Right lobe of liver (tissue), 6 donors: ENCODE results near the gene SWAP70. TPM values are rescaled to one million over a fixed set of nuclear protein-coding genes. Genes with fewer than 3 reads are reported as not detected.
A peak's percentile ranks its signal among the peaks of the same experiment; 100 is the strongest.
"Not testable (repeated sequence)": the region's sequence is repeated elsewhere in the genome, so short reads cannot be mapped to it uniquely, and the experiment has no call there.

ENCODE experiments used
- ATAC-seq, 4 donors: fragments of 200-7000 bp; cut with Tn5 transposase; one replicate each; pipeline ENCODE4 v1.9.1; 2020; ENCODE audit warnings: mild to moderate bottlenecking in 4 of 4, moderate library complexity in 4 of 4
- DNase-seq, 3 donors: peaks; one replicate each; pipeline ENCODE4 v3.0.0-alpha.2; 2020
- H3K27ac ChIP-seq, 3 donors: fragments of 200-600 bp; one replicate each; pipeline ENCODE4 v1.8.0; 2022
- H3K27me3 ChIP-seq, 2 donors: fragments of 200-600 bp; one replicate each; pipeline ENCODE4 v1.8.0; 2022
- H3K36me3 ChIP-seq, 4 donors: fragments of 200-600 bp; sonication (generic) in 1 of 4; one replicate each; pipeline versions ENCODE4 v1.5.1 to v1.8.0; 2017 to 2022; ENCODE audit warnings: control low read depth in 1 of 4
- H3K4me1 ChIP-seq, 4 donors: fragments of 200-600 bp; sonication (generic) in 1 of 4; one replicate each; pipeline versions ENCODE4 v1.5.1 to v1.8.0; 2017 to 2022; ENCODE audit warnings: control low read depth in 1 of 4
- H3K4me3 ChIP-seq, 3 donors: fragments of 200-600 bp; one replicate each; pipeline ENCODE4 v1.8.0; 2022
- H3K9me3 ChIP-seq, 4 donors: fragments of 200-600 bp; sonication (generic) in 1 of 4; one replicate each; pipeline versions ENCODE4 v1.5.1 to v1.8.0; 2017 to 2022; ENCODE audit warnings: control low read depth in 1 of 4
- CTCF ChIP-seq, 4 donors: fragments of 200-600 bp in 3 of 4; fragments of 450-650 bp in 1 of 4; IDR thresholded peaks; one replicate each; pipeline versions ENCODE4 v1.5.1 to v1.8.0; 2016 to 2022; ENCODE audit warnings: antibody characterized with exemption in 4 of 4, mild to moderate bottlenecking in 2 of 4
- POLR2A ChIP-seq: fragments of 450-650 bp; IDR thresholded peaks from one replicate; pipeline ENCODE4 v1.6.1; 2017; ENCODE audit warnings: antibody characterized with exemption, mild to moderate bottlenecking
- WGBS: methylation state at CpG from one replicate; pipeline ENCODE4 v1.1.6; 2018; ENCODE audit warnings: low coverage, low lambda C conversion rate; ENCODE audit not compliant: insufficient coverage; ENCODE audit errors: missing lambda C conversion rate; 5-methylcytosine and 5-hydroxymethylcytosine counted together
- intact Hi-C, 2 donors: fragments of 100-400 bp; cut with DNase I; formaldehyde crosslinking; loops; one replicate each; pipeline versions ENCODE4 v1.11.2 to v1.14.1; 2022
- total RNA-seq, 6 experiments: library from RNA; depleted of rRNA in 2 of 6; stranded (reverse); fragments of >200 nt in 2 of 6; fragmentation: NEBNext Ultra II Directional in 3 of 6; extraction: Animal tissue kit (Norgen Biotek cat#: 25700) in 3 of 6; gene quantifications; one replicate each; pipeline versions ENCODE4 v1.1.0 to v1.2.4, GENCODE V29; 2016 to 2023
- donor health status: DM: no; HTN: yes; CAD: no.
- donor health status: DM: no; HTN: no; CAD: no.
- donor health status: DM: no; HTN: no; CAD: no.
- donor health status: DM: no; HTN: yes; CAD: no.
- donor health status: DM: no; HTN: yes; CAD: no.

Gene SWAP70
- total RNA-seq, 6 experiments from 2014 or later = 3.2 to 13.5 (median 7.4) TPM

- H3K9me3 ChIP-seq = no peaks in the 10 kb centered on the region
- peak overlapping the region; percentile 16 to 30 (median 19) for H3K27ac ChIP-seq
- H3K27me3 ChIP-seq = no peaks in the 10 kb centered on the region
- no peak for TF ChIP-seq POLR2A
- no peak for TF ChIP-seq CTCF (IDR thresholded peaks at IDR 0.05)
- DNase-seq = no peak
- intact Hi-C loops = no loop called here
- H3K4me3 ChIP-seq = no peak overlapping the region
- no peaks in the 10 kb centered on the region for H3K36me3 ChIP-seq
- WGBS = 84% methylated on average over 3 of the region's 5 CpGs
- ATAC-seq = no peak
- H3K4me1 ChIP-seq = no peaks in the 10 kb centered on the region
Measured at GRCh38 chr11:9689721-9690120, 25.8 kb downstream of the SWAP70 start.

- no peaks in the 10 kb centered on the region for H3K27me3 ChIP-seq
- H3K36me3 ChIP-seq = no peaks in the 10 kb centered on the region
- no peaks in the 10 kb centered on the region for H3K4me1 ChIP-seq
- intact Hi-C loops = no loop called here
- ATAC-seq (peak in 1 of 4 donors; percentile 23), DNase-seq (no peak)
- H3K27ac ChIP-seq = no peak overlapping the region
- no peaks in the 10 kb centered on the region for H3K9me3 ChIP-seq
- TF ChIP-seq CTCF (IDR thresholded peaks at IDR 0.05) (no peak), POLR2A (no peak)
- H3K4me3 ChIP-seq = no peak overlapping the region
Measured at GRCh38 chr11:9691865-9692264, 28.0 kb downstream of the SWAP70 start.

DNA sequence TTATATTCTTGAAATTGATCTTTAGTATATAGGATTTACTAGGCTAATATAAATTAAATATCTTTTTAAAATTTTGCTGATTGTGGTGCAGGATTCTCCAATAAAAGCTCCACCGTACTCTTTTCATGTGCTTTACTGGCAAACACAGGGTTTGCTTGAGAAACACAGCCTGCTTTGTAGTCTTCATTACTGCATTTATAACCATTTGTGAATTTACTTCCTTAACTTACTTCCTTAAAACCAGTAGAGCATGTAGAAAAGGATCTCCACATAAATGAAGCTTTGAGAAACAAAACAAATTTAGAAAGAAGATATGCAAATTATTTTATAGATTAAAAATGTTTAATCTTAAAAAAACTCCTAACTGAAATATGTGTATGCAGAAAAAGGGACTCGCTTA is 28.8 kb downstream of the SWAP70 start:
- H3K27ac ChIP-seq = no peak overlapping the region
- no peaks in the 10 kb centered on the region for H3K9me3 ChIP-seq
- H3K4me1 ChIP-seq = no peaks in the 10 kb centered on the region
- DNase-seq (no peak), ATAC-seq (no peak)
- intact Hi-C loops = no loop called here
- TF ChIP-seq CTCF (IDR thresholded peaks at IDR 0.05) (no peak), POLR2A (no peak)
- no peaks in the 10 kb centered on the region for H3K36me3 ChIP-seq
- H3K4me3 ChIP-seq = no peak overlapping the region
- 65% methylated on average over 2 of the region's 2 CpGs for WGBS
- no peaks in the 10 kb centered on the region for H3K27me3 ChIP-seq

GRCh38 chr11:9693801-9694553 is 30.1 kb downstream of the SWAP70 start:
- no peak overlapping the region for H3K27ac ChIP-seq
- ATAC-seq (no peak), DNase-seq (no peak)
- intact Hi-C loops = no loop called here
- no peak for TF ChIP-seq POLR2A
- TF ChIP-seq CTCF (IDR thresholded peaks at IDR 0.05) = no peak
- no peaks in the 10 kb centered on the region for H3K9me3 ChIP-seq
- no peaks in the 10 kb centered on the region for H3K36me3 ChIP-seq
- H3K27me3 ChIP-seq = no peaks in the 10 kb centered on the region
- H3K4me3 ChIP-seq = no peak overlapping the region
- H3K4me1 ChIP-seq = no peaks in the 10 kb centered on the region
- 68% methylated on average over 2 of the region's 2 CpGs for WGBS

DNA sequence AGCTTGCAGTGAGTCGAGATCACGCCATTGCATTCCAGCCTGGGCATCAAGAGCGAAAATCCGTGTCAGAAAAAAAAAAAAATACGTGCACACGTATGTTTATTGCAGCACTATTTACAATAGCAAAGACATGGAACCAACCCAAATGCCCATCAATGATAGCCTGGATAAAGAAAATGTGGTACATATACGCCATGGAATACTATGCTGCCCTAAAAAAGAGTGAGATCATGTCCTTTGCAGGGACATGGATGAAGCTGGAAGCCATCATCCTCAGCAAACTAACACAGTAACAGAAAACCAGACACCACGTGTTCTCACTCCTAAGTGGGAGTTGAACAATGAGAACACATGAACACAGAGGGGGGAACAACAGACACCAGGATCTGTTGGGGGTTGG is 31.4 kb downstream of the SWAP70 start:
- H3K4me1 ChIP-seq, H3K9me3 ChIP-seq, H3K27me3 ChIP-seq, H3K27ac ChIP-seq, H3K36me3 ChIP-seq, H3K4me3 ChIP-seq, intact Hi-C loops, DNase-seq, ATAC-seq: not testable (repeated sequence)
- 98% methylated on average over 8 of the region's 8 CpGs for WGBS
